Measurements from ENCODE around the gene SCN9A. TPM values are rescaled to one million over a fixed set of nuclear protein-coding genes. Genes with fewer than 3 reads are reported as not detected.

The SCN9A gene
- total and polyA plus RNA-seq, 9 of the 15 experiments (the other 6 are each of a cell fraction or from before 2014, with no cell fraction given) = 1.4 to 22.8 (median 7.1) TPM

- Histone ChIP-seq H3K27ac (ENCODE audit: extremely low read depth, low read depth, low read length) (no peak overlapping the region; the same call in 2 of the 3 replicates), H3K4me3 (no peak overlapping the region), H4K20me1 (replicated peaks; ENCODE audit: control insufficient read depth, insufficient read depth, low read length) (no peaks in the 10 kb centered on the region), H3K79me2 (ENCODE audit: control insufficient read depth, insufficient read depth, low read length) (no peaks in the 10 kb centered on the region), H3K4me2 (ENCODE audit: insufficient read depth, low read length) (no peak overlapping the region), H3K36me3 (ENCODE audit: control insufficient read depth, insufficient read depth, low read length) (no peaks in the 10 kb centered on the region), H2AFZ (ENCODE audit: low read depth, low read length) (no peak overlapping the region), H3K27me3 (ENCODE audit: control insufficient read depth in 2 of 2, insufficient read depth in 2 of 2, low read length in 2 of 2) (no peaks in the 10 kb centered on the region), H3K4me1 (replicated peaks in 1 of 2; ENCODE audit: control insufficient read depth in 2 of 2, insufficient read depth in 2 of 2, low read length in 2 of 2) (peaks cover 0 to 10% of the 10 kb centered on the region in 2 experiments; a peak in 1 of 5 replicates), H3K9me1 (ENCODE audit: control insufficient read depth, insufficient read depth, low read length) (no peaks in the 10 kb centered on the region), H3K9ac (ENCODE audit: insufficient read depth in 1 of 2, low read depth in 2 of 2, low read length in 2 of 2) (no peak overlapping the region), H3K9me3 (replicated peaks; ENCODE audit: control insufficient read depth, insufficient read depth, low read depth, low read length) (no peaks in the 10 kb centered on the region)
- in situ Hi-C loops (cut with MboI) = no loop called here
- ChIA-PET CTCF (ENCODE audit: low intra/inter-chr PET ratio) (no interaction called here), POLR2A (interaction anchor here (0.6 to 1.0 kb wide), 3 partner anchors 11 to 1703 kb away, joined by 3 to 4 read pairs (median 4); no protein-coding TSS in a partner anchor)
- FAIRE-seq (no peak), DNase-seq (ENCODE audit: extremely low read depth in 1 of 4, low spot score in 3 of 4) (no peak), ATAC-seq (no peak)
- TF ChIP-seq TGIF2 (CRISPR knock-in tag; IDR thresholded peaks at IDR 0.05) (no peak), NCOA2 (IDR thresholded peaks at IDR 0.05; ENCODE audit: partially characterized antibody in 2 of 2) (no peak), SRF (CRISPR knock-in tag; IDR thresholded peaks at IDR 0.05) (no peak), MLX (CRISPR knock-in tag; conservative IDR thresholded peaks at IDR 0.05) (no peak), CEBPZ (IDR thresholded peaks at IDR 0.05; ENCODE audit: borderline replicate concordance, low read depth, low read length) (no peak), RNF2 (IDR thresholded peaks at IDR 0.05) (no peak), TCF7 (IDR thresholded peaks at IDR 0.05; ENCODE audit: borderline replicate concordance) (no peak), ZFP91 (CRISPR knock-in tag; IDR thresholded peaks at IDR 0.05) (no peak), TBL1XR1 (IDR thresholded peaks at IDR 0.05; ENCODE audit: low read length in 2 of 2) (no peak), NCOA4 (IDR thresholded peaks at IDR 0.05; ENCODE audit: partially characterized antibody) (no peak), CTCF (IDR thresholded peaks at IDR 0.05 in 2 of 3, conservative IDR thresholded peaks at IDR 0.05 in 1 of 3; ENCODE audit: insufficient read depth in 2 of 3, low read depth in 1 of 3, low read length in 3 of 3) (no peak)
- no TSS peak for BruUV-seq (replicated peaks)
- intact Hi-C loops (cut with micrococcal nuclease) = no loop called here
Observed at GRCh38 chr2:166238176-166238575, 137.6 kb downstream of the SCN9A start.
